ENCODE data around the gene TMBIM1.

- TF ChIP-seq E2F1 (CRISPR knock-in tag; IDR thresholded peaks at IDR 0.05): no peak
- TF ChIP-seq FOXP1 (CRISPR knock-in tag; IDR thresholded peaks at IDR 0.05; ENCODE audit: borderline replicate concordance): no peak
- TF ChIP-seq CTCF (IDR thresholded peaks at IDR 0.05): no peak
- TF ChIP-seq GRHL2 (CRISPR knock-in tag; IDR thresholded peaks at IDR 0.05; ENCODE audit: insufficient replicate concordance, severe bottlenecking): no peak
Measured at GRCh38 chr2:218244204-218244603, 48.1 kb downstream of the TMBIM1 start.

Data from WTC11 (cell line).